GM19099 (cell line): ENCODE measurements around the gene ZFHX3.

Experiments used
- POLR2A ChIP-seq: IDR thresholded peaks from 3 replicates; pipeline ENCODE4 v1.6.1; 2011; ENCODE audit warnings: low read depth; ENCODE audit not compliant: insufficient read length; ENCODE audit errors: extremely low read depth

The ZFHX3 gene

GRCh38 chr16:72832621-72833248 lies 215.2 kb downstream of the ZFHX3 start:
- no peak for TF ChIP-seq POLR2A

DNA sequence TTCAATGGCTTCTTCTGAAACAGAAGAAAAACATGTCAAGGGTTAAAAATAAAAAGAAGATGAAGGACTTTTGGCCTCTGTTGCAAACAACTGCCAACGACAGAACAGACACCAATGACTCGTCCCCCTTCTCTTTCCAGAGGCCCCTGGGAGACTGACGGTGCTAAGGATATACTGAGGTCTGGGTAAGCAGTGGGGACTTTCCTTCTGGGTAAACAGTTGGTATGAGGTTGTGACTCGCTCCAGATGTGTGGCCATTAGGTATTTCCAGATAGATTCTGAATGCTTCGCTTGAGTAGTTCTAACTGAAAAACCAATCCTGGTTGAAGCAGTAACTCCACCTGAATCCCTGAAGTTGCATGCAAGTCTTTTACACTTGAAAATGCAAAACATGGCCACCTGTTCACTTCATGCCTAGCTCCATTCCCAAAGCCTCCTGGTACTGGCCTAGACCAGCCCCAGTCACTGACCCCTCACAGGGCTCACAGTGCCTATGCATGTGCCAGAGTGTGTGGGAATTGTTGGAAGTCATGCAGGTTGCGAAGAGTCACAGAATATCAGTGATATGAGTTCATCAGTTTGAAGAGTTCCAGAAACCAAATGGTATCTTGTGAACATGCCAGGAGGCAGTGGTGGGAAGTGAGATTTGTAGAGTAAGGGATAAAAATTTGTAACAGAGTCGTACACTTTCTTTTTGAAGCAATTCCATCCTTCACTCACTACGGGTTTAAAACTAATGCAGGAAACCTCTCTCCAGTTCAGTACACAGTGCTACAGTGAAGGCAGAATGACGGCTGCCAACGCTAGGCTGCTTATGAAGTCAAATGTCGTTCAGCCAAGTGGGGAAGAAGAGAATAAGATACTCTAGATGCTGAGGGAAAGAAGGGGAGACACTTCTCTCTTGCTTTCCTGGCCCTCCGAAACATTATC lies 217.8 kb downstream of the ZFHX3 start:
- TF ChIP-seq POLR2A = no peak

GRCh38 chr16:72827866-72828265 lies 220.1 kb downstream of the ZFHX3 start:
- no peak for TF ChIP-seq POLR2A

DNA sequence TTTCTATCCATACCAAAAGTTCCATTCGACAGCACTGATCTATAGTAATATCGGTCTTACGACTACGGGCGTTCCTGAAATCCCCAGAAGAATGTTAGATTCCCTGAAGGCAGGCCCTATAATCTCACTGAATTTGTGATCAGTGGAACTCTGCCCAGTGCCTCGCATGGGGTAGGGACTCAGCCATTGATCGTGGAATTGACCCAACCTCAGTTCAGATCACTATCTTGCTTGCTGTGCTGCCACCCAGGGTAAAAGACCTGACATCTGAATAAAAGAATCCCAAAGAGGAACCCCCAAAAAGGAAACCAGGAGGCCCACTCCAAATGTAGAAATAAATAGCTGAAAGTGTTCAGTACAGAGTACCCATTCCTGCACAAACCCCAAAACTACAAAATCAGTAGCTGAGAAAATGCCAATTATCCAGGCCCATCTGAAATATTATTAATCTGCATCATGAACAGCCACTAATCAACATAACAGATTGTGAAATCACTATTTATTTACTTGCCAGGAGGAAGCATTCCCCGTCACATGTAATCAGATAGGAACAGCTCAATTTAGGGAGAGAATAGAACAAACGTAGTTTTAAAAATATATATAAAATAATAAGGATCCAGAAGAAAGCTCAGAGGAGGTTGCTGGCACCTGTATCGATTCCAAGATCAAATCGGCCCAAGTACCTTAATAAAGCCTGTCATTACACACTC lies 221.9 kb downstream of the ZFHX3 start:
- no peak for TF ChIP-seq POLR2A

GRCh38 chr16:72824761-72825160 lies 223.2 kb downstream of the ZFHX3 start:
- no peak for TF ChIP-seq POLR2A

DNA sequence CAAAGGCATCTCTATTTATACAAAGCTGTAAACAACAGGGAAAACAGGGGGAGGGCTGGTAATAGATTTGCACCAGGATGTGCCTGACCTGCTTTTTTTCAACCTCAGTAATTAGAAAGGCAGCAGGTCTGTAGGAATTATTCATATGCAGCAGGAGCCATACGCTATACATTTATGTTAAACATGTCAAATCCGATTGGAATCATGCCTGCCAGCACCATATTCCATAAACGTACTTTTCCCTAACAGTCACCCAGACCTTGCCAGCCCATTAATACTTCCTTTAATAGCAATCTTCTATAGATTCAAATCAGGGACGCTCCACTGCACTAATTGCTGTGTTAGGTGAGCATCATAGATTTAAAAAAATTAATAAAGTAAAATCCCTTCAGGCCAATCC lies 223.9 kb downstream of the ZFHX3 start:
- TF ChIP-seq POLR2A = no peak

DNA sequence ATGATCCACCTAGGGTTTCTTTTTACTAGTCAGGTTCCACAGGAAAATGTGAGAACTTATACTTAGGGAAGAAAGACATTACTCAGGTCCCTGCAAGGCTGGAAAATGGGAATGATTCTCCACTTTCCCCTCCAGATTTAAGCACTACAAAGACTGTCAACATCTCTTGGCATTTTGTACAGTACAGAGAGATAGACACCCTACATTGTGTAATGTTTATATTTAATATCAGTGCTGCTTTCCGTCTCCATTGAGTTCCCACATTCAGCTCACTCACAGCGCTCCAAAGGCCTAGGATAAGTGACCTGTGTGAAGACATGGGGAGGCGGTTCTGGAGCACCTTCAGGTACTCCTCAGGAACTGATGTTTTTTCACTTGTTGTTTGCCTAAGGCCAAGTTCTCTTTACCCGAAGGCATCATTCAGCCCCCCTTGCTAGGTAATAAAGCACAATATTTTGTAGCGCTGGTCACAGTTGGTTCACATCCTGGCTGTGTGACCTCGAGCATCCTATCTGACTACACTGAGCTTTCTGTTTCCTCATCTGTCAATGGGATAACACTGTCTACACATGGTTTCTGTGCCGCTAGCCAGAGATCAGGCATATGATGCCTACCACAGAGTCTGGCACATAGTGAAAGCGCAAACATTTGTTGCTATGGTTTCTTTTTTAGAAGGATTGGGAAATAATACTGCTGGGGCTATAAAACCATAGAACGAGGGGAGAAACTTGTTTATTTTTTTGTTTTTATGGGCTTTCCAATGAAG lies 226.6 kb downstream of the ZFHX3 start:
- no peak for TF ChIP-seq POLR2A

DNA sequence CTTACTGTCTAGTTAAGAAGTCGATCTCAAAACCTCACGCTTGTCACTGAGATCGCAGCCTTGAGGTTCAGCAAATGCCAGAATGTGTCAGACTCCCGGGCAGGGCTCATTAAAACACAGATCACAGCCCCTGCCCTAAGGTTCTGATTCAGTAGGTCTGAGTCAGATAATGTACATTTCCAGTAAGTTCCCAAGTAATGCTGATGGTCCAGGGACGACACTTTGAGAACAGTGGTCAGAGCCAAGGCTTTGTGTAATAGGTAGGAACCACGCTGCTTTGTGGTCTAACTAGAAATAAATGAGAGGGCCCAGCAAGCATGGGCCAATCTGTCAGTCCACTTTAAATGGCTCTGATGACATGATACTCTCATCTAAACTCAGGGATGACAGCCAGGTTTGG lies 228.6 kb downstream of the ZFHX3 start:
- no peak for TF ChIP-seq POLR2A

GRCh38 chr16:72818236-72818845 lies 229.6 kb downstream of the ZFHX3 start:
- no peak for TF ChIP-seq POLR2A

GRCh38 chr16:72815348-72816318 lies 232.3 kb downstream of the ZFHX3 start:
- TF ChIP-seq POLR2A = no peak

DNA sequence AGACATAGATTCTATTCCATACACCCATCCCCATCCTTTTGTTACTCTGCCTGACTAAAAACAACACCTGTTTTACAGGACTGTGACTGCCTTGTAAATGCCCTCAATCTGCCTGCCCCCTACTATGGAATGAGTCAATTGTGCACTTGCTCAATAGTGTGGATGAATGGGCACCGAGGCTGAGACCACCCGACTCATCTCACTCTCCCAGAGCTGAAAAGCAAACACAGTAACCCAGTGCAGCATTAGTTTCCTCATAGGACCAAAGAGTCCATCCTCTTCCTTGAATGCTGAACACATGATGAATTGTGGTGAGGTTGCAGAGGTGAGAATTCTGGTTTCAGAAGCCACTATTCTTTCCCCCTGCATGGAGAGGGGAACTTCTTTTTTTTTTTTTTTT lies 233.7 kb downstream of the ZFHX3 start:
- TF ChIP-seq POLR2A = no peak

- TF ChIP-seq POLR2A = no peak
These were observed 235.3 kb downstream of the ZFHX3 start for GRCh38 chr16:72812672-72813071.

DNA sequence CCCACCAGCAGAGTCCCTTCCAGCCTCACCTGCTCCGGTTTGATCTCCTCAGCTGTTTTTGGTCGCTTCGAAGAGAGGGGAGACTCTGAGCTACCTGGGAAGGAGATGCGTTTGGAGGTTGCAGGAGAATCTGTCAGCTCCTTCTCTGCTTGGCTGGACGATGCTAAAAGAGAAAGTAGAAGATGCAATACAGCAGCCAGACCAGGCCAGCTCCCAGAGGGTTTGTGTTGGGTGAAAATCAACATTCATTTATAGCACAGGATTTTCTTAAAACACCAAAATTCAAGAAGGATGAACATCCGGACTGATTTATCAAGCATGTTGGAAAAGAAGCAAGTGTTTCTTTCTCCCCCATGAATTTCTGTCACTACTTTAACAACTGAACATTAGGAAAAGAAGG lies 236.1 kb downstream of the ZFHX3 start:
- no peak for TF ChIP-seq POLR2A

- TF ChIP-seq POLR2A = no peak
These were observed 236.7 kb downstream of the ZFHX3 start for GRCh38 chr16:72811188-72811720.

GRCh38 chr16:72810480-72810879 lies 237.4 kb downstream of the ZFHX3 start:
- no peak for TF ChIP-seq POLR2A
